UCSD-AML1 (cell line): Measurements from ENCODE around the gene GPR161.
A peak's percentile ranks its signal among the peaks of the same experiment; 100 is the strongest.
"Not testable (repeated sequence)": the region's sequence is repeated elsewhere in the genome, so short reads cannot be mapped to it uniquely, and the experiment has no call there.

Source experiments
- DNase-seq: peaks from one replicate; lab custom pipeline; 2025; ENCODE audit not compliant: unreplicated experiment; lab: John Stamatoyannopoulos, UW

GPR161 gene

DNA sequence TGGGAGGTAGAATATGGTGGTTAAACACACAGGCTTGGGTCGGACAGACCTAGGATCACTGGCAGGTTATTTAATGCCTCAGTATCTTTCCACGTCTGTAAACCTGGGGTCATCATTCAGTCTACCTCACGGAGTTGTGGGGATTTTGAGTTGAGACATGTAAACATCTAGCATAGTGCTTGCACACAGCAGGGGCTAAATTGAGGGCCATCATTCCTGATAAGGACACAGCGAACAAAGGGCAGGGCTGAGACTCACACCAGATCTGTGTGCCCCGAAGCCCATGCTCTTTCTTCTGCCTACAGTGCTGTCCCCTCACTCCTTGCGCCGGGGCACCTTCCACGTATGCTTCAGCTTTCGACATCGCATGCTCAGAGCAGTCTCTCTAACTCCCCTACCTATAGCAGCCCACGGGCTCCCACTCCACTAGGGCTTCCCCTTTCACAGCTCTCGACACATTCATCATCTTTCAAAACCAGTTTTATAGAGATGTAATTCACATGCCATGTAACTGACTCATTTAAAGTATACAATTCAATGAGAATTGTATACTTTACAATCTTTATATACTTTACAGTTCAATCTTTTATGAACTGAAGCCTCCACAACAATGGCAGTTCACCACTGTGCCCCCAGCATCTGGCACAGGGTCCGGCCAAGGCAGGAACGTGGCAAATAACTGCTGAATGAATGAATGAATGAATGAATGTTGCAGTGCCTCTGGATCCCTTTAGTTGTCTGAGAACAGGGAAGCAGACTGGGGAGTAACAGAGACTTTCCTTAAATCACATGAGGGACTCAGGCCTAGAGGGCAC, 48.0 kb downstream of the GPR161 start:
- no peak for DNase-seq

DNA sequence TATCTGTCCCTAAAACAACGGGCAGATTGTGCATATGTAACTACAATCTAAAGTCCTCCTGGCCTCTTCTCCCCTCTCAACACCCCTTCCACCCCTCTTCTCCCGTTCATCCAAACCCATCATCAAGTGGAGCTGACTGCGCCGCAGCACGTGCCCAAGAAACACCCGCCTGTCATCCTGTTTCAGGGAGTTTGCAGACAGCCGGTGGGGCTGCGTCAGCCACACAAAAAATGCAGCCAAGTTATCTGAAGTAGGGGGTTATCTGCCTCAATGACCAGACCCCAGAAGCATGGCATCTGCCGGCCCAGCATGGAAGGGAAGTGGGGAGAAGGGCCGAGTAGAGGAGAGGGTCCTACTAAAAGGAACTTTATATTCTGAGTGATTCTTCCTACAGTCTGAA, 49.0 kb downstream of the GPR161 start:
- no peak for DNase-seq

DNA sequence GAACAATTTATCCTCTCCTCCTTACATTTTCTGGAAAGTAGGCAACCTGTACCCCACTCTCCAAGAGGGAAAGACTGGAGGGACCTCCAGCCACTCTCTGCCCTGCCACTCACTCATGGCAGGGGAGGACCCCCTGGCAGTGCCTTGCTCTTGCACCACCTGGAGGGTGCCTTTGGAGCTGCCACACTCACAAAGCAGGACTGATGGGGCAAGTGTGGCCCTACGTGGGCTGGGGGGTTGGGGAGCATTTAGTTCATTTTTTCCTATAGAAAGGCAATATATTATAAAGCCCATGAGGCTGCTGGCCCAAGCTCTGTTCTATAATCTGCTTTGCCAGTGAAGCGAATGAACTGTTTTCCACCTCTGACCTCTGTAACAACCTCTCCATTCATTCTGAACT, 50.3 kb downstream of the GPR161 start:
- no peak for DNase-seq

DNA sequence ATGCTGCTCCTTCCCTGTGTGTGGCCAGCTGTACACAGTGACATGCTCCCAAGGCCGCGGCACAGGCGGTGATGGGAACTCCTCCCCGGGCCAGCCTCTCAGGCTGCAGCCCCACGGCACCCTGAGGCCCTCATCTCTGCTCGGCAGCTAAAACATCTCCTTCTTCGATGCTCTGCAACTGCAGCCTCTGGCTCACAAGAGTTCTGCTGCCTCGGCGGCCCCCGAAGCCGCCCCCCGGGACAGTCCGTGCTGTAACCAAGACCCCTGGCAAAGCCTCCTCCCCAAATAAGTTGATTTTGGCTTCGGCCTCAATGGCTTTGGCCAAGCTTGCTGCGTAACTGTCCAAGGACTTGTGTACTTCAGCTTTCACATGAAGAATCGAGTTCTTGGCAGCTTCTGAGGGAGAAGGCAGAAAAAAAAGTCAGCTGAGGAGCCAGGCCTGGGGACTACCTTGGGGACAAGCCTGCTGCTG, 51.3 kb downstream of the GPR161 start:
- no peak for DNase-seq

DNA sequence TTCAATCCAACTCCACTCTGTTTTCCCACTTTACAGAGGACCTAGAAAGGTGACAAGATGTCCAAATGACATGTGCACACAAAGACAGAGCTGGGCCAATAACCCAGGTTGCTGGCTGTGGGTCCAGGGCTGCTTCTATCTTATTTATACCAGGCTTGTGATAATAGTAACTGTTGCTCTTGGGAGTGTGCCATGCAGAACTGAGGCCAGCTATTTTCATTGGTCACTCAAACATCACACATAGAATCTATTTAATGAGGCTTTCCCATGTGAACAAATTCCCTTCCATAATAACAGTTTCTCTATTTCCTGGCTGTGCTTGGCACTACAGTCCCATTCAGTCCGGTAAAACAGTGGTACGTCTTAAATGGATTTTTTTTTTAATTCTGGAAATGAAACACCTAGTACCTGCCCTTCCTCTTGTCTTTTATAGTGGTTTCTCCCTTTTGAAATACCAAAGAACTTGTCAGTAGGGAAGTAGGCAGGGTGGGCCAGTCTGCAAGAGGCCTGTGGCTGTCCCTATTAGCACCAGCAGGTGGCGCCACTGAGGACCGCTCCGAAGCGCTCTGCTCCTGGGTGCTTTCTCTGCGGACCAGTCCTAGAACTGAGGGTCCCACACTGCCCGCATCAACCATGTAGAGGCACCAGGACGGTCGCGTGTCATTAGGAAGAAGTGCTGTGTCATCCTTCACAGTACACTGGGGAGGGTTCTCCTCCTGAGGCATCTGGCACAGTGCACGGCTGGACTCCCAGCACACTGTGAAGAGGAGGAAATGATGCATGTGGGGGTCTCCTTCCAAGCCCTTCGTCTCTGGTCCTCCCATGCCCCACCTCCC, 52.1 kb downstream of the GPR161 start:
- peak; percentile 57 for DNase-seq

DNA sequence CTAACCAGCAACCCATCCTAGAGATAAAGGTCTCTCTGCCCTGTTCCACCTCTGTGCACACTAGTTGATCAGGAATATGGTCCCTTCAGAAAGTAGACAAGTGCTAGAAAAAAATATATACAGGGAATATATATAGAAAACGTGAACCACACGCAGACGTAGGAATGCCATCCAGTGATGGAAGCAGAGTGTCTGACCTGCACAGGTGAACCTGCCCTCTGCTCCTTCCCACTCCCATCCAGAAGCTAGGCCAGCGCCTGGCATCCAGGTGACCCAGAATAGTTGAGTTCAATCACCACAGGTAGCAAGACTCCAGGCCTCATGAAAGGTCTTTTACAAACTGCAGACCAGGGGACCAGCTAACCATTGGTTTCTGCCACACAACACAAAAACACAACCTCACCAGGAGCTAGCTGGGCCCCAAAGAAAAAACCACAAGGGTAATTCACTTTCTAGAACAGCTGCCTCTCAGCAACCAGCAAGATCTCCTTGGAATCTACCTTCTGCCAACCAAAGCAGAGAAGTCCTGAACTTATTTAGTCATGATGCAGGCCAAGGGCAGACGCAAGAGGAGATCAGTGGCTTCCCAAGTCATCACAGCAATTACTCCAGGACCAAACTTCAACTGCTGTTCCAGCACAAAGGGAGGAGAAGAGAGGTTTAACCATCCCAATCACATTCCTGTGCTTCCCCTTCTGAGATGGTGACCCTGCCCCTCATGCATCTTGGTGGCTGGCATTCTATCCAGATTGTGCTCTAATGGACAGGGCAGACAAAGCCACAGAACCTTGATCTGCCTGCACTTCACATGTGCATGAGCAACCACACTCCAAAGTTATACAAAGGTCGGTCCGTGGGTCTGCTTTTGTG, 53.0 kb downstream of the GPR161 start:
- DNase-seq: no peak

DNA sequence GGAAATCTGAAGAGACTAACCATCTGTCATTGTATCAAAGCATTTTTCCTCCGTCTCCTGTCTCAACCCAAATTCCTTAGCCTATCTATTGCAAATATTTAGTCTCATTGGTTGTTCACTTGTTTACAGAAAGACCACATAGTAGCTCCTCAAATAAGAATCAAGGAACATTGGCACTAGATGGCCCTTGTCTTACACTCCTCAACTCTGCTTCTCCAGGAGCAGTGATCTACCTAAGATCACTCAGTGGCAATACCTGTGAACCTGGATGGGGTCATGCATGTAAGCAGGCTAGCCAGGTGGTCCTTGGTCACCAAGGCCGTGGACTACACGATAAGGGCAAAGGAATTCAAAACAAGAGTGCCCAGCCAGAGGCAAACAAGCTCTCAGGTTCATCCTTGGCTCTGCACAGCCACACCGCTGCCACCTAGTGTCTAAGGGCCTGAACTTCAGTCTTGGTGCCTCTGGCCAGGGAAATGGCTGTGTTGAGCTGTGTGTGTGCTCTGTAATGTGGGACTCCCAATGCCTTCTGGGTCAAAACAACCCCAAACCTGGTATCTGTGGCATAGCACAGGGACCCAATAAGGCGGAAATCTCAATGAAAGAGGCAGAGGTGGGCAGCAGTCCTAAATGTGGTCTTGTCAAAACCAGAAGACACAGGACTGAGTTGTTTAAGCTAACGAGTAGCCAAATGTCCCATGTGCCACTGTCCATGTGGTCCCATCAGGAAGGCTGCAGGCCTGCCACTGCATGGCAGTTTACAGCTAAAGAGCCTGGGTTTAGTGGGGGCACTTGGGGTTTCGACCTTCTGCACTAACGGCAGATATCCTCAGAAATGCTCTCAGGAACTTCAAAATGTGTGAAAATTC, 54.5 kb downstream of the GPR161 start:
- peak; percentile 69 for DNase-seq

DNA sequence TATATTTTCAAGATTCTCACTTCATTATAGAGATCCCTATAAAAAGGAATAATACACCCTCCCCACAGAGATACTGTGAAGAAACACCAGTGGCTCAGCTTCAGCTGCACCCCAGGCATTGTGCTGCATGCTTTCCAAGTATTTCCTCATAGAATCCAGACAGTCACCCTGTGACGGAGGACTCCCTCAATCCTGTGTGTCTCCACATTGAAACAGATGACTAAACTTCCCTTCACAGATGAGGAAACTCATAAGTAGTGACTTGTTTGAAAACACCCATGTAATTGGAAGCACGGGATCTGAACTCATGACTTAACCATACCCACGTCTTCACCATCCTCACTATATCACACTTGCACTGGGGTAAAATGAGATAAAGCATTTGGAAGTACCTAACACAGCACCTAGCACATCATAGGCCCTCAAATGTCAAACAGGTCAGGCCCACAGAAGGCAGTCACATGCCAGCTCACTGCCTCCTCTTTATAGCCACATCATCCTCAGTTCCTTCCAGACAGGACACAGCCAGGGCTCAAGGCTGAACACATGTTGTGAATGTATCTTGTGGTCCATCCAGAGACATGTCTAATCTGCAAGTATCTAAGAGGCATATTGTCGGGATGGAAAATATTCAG, 55.2 kb downstream of the GPR161 start:
- no peak for DNase-seq

DNA sequence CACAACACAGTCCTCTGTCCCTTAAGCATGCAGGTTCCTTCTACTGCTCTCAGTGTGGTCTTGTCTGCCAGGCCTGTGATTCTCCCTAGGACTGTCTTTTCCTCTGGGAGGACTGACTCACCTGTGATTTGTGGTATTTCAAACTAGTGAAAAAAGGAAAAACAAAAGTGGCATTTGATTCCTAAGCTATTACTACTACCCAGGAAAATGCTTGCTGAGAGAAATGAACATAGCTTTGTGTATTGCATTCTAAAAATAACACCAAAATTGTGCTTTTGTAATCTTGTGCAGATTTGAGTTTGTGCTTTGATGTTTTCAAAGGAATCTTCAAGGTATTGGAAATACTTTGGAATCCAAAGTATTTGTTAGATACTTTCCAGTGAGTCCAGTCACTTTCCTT, 57.0 kb downstream of the GPR161 start:
- DNase-seq: no peak

DNA sequence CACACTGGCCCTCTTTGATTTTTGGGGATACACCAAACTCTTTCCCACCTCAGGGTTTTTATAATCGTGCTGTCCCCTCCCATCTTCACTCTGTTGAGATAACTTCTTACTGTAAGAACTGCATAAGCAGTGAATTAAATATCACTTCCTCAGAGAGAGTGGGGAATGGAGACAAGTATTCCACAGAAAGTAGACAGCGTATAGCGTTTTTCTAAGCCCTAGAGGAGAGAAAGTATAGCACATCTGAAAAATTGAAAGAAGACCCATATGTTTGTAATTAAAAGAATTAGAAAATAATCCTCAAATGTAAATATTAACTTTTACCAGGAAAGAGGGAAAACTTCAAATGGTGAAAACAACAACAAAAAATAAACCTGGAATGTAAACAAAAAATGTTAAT, 67.3 kb downstream of the GPR161 start:
- no peak for DNase-seq

DNA sequence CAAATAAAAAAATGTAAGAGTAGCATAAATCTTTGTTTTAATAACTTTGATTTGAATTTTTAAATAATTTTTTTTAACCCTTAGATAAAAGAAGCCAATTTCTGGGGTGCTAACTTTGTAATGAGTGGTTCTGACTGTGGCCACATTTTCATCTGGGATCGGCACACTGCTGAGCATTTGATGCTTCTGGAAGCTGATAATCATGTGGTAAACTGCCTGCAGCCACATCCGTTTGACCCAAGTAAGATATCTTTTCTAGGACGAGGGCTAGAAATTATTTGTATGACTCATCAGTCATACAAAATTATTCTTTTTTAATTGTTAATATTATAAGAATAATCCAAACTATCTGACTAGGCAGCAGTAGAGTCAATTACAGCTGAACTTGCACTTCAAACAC, 71.2 kb downstream of the GPR161 start:
- DNase-seq: no peak

DNA sequence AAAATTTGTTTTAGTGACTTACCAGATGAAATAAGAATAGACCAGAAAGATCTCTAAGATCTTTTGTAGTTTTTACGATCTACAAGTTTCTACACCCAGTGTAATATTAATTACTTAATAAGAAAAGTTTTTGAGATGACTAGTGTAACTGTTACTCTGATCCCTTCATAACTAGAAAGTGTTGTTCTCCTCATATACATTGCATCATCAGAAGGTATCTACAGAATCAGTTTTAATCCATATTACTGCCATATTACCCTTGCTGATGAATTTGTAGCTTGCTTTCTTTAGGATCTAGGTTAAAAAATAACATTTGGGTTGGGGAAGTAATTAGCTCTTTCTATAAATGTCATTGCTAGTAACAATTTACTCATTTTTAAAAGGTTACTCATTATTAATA, 72.5 kb downstream of the GPR161 start:
- DNase-seq: no peak

DNA sequence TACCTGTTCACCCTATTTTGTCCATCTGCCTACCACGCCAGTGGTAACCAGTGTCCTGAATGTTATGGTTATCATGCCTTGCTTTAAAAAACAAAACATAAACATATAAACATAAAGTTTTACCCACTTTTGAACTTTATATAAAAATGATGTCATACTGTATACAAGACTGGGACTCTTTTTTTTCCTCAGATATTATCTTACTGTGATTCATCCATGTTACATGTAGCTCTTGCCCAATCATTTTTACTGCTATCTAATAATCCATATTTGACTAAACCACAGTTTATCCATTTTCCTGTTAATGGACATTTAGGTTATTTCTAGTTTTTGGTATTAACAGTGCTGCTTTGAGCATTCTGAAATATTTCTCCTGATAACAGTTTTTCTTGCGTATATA, 78.8 kb downstream of the GPR161 start:
- no peak for DNase-seq

DNA sequence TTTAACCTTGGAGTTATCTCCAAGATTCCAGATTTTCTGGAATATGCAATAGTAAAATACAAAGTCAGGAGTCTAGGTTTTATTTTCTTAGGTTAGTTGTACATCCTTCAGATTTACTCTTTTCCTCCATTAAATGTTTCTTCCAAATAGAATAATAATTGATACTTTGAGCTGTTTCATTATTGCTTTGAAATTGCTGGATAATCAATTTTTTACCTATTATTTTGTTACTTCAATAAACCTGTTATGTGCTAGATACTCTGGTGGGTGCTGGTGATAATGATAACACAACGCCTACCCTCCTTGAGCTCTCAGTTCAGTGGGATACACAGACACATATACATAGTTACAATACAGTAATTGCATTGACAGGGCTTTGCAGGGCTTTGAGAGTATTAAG, 79.4 kb downstream of the GPR161 start:
- DNase-seq: no peak

DNA sequence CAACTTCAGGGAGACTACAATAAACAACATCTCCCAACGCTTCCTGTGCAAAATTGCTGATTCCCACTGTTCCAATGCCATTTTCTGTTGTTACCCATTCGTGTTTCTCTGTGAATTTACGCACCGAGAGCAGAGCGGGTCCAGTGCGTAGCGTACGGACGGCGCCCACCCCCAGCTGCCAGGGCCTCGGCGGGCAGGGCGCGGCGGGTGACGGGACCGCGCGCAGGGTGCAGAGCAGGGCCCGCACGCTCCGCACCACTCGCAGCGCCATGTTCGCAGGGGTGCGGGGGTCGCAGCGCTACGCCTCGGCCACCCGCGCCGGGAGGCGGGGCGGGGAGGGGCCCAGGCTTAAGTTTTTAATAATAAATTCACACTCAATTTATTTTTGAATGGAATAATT, 80.6 kb downstream of the GPR161 start:
- not testable (repeated sequence) for DNase-seq

DNA sequence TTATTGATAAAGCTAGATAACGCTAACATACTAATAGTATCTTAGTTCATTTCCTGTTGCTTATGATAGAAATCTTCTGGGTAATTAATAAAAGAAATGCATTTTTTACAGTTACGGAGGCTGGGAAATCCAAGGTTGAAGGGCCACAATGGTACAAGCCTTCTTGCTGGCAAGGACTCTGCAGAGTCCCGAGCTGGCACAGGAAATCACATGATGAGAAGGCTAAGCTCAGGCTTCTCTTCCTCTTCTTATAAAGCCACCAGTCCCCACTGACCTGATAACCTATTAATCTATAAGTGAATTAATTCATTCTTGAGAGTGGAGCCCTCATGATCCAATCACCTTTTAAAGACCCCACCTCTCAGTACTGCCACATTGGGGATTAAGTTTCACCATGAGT, 82.6 kb downstream of the GPR161 start:
- DNase-seq: peak; percentile 7

DNA sequence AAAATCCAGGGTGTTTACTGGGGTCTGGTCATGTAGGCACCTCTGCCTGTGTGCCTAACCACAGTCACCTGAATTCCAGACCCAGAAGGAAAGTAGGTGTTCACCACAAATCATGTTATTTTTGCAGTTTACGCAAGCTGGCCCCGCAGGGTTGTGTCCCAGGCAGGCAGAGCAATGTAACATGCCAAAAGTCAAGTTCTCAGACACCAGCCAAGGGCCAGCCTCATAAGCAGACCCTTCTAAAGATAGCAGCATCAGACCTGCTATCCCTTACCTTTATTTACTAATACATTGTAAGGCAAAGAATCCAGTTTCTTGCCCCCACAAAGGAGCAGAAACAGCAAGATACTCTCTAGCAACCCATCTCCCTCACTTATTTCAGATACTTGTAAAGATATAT, 83.0 kb downstream of the GPR161 start:
- DNase-seq: no peak

DNA sequence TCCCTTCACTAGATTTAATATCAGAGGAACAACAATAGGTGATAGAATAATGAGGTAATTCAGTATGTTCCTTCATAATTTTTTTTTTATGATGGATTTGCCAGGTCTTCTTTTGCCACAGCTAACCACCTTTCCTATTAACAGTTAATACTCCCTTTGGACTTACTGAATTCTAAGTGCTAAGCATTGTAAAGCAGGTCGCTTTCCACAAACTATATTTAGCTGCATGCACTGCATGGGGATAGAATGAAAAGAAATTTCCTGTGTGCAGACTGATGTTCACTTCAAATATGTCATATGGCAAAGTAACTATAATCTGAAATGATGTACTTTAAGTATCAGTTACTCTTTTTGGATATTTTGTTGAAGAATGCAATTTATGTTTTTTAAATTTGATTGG, 85.8 kb downstream of the GPR161 start:
- DNase-seq: no peak

DNA sequence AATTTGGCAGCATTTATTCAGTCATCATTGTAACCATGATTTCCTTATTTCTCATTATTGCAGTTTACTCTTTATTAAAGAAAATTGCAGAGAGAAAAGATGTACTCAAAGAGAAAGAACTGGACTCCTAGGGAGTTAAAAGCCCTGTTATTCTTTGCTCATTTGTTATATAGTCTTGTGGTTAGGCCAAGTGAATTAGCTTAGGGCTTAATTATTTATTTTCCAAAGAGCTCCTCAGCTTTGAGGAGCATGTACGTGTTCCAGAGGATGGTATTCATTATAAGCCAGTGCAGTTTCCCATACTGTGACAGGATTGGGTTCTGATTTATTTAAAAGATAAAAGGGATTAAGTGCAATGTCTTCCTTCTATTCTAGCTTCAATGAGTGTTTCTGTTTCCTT, 86.4 kb downstream of the GPR161 start:
- DNase-seq: no peak

DNA sequence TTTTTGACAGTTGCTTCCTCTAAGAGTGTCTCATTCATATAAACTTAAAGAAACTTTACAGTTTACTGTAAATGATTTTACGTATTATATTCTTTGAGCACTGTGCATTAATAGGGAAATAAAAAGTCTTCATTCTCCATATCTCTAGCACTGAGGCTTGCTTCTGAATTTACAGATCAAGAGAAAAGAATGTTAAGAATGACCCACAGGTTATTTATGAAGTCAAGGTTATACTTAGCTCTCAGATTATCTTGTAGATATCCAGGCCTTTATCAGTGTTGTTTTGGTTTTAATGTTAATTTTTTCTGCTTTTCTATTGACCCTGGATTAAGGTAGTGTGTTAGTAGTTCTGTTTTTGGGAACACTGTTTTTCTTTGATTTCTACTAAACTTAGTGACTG, 91.4 kb downstream of the GPR161 start:
- DNase-seq: no peak
